ENCODE data around the gene OR52W1.

OR52W1 gene

GRCh38 chr11:6224421-6224820 is 25.4 kb downstream of the OR52W1 start:
- DNase-seq: no peak
- H3K36me3 ChIP-seq: no peaks in the 10 kb centered on the region
- no peak for TF ChIP-seq CTCF (IDR thresholded peaks at IDR 0.05; ENCODE audit: low read depth, low read length)
- no peak overlapping the region for H3K4me3 ChIP-seq (ENCODE audit: low read depth, low read length)
- no peaks in the 10 kb centered on the region for H3K4me1 ChIP-seq
- no peaks in the 10 kb centered on the region for H3K27me3 ChIP-seq
- H3K9me3 ChIP-seq: no peaks in the 10 kb centered on the region

GRCh38 chr11:6225024-6225423 is 26.0 kb downstream of the OR52W1 start:
- H3K36me3 ChIP-seq: no peaks in the 10 kb centered on the region
- TF ChIP-seq CTCF (IDR thresholded peaks at IDR 0.05; ENCODE audit: low read depth, low read length): no peak
- no peak overlapping the region for H3K4me3 ChIP-seq (ENCODE audit: low read depth, low read length)
- H3K27me3 ChIP-seq: no peaks in the 10 kb centered on the region
- DNase-seq: no peak
- H3K4me1 ChIP-seq: no peaks in the 10 kb centered on the region
- H3K9me3 ChIP-seq: no peaks in the 10 kb centered on the region

- Histone ChIP-seq H3K9me3 (no peaks in the 10 kb centered on the region), H3K27me3 (no peaks in the 10 kb centered on the region), H3K4me3 (ENCODE audit: low read depth, low read length) (no peak overlapping the region), H3K36me3 (no peaks in the 10 kb centered on the region), H3K4me1 (no peaks in the 10 kb centered on the region)
- TF ChIP-seq CTCF (IDR thresholded peaks at IDR 0.05; ENCODE audit: low read depth, low read length): no peak
- DNase-seq: no peak
Observed at GRCh38 chr11:6225896-6226295, 26.9 kb downstream of the OR52W1 start.

- no peak for TF ChIP-seq CTCF (IDR thresholded peaks at IDR 0.05; ENCODE audit: low read depth, low read length)
- no peaks in the 10 kb centered on the region for H3K9me3 ChIP-seq
- no peaks in the 10 kb centered on the region for H3K4me1 ChIP-seq
- no peak overlapping the region for H3K4me3 ChIP-seq (ENCODE audit: low read depth, low read length)
- no peak for DNase-seq
- no peaks in the 10 kb centered on the region for H3K36me3 ChIP-seq
- H3K27me3 ChIP-seq: no peaks in the 10 kb centered on the region
Observed at GRCh38 chr11:6228520-6228919, 29.5 kb downstream of the OR52W1 start.

GRCh38 chr11:6229911-6230310 is 30.9 kb downstream of the OR52W1 start:
- no peaks in the 10 kb centered on the region for H3K4me1 ChIP-seq
- no peak for DNase-seq
- H3K4me3 ChIP-seq (ENCODE audit: low read depth, low read length): no peak overlapping the region
- no peaks in the 10 kb centered on the region for H3K36me3 ChIP-seq
- no peak for TF ChIP-seq CTCF (IDR thresholded peaks at IDR 0.05; ENCODE audit: low read depth, low read length)
- H3K9me3 ChIP-seq: no peaks in the 10 kb centered on the region
- H3K27me3 ChIP-seq: no peaks in the 10 kb centered on the region

GRCh38 chr11:6232899-6233298 is 33.9 kb downstream of the OR52W1 start:
- no peak for DNase-seq
- Histone ChIP-seq H3K36me3 (no peaks in the 10 kb centered on the region), H3K4me3 (ENCODE audit: low read depth, low read length) (no peak overlapping the region), H3K27me3 (no peaks in the 10 kb centered on the region), H3K4me1 (no peaks in the 10 kb centered on the region), H3K9me3 (no peaks in the 10 kb centered on the region)
- TF ChIP-seq CTCF (IDR thresholded peaks at IDR 0.05; ENCODE audit: low read depth, low read length): no peak

Measured in BE2C (cell line).